Sigmoid colon (tissue), 4 donors: ENCODE measurements around the gene SSU72.

Experiments
- EP300 ChIP-seq, 4 donors: sonication (generic); formaldehyde crosslinking; IDR thresholded peaks; one replicate each; pipeline ENCODE4 v1.6.1; 2017; ENCODE audit warnings: antibody characterized with exemption in 4 of 4
- POLR2AphosphoS5 ChIP-seq, 4 donors: sonication (generic); formaldehyde crosslinking; IDR thresholded peaks; one replicate each; pipeline ENCODE4 v1.6.1; 2017; ENCODE audit warnings: antibody characterized with exemption in 4 of 4
- TF ChIP-seq, protein P1 (sequence below), 4 experiments: fragments of 450-650 bp in 3 of 4; fragments of 200-600 bp in 1 of 4; IDR thresholded peaks; one replicate each; pipeline ENCODE4 v1.5.1; 2016 to 2019; ENCODE audit warnings: antibody characterized with exemption in 4 of 4, mild to moderate bottlenecking in 3 of 4, moderate library complexity in 2 of 4

DNA sequence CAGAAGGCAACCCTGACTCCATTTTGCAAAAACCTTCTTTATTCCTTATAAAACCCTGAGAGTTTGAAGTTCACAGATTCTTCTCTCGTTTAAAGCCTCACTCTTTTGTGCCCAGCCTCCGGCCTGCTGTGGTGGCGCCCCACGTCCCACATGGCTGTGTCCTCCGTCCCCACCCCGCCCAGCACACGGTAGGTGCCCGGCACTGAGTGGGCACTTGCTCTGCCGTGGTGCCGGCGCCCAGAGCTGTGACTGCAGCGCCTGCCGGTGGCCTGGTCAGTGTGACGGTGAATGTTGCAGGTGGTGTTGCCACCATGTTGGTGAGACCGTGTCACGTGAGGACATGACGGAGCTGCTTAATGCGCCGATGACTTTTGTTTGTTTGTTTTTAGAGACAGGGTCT, 53.3 kb downstream of the SSU72 start:
- TF ChIP-seq, protein P1, sequence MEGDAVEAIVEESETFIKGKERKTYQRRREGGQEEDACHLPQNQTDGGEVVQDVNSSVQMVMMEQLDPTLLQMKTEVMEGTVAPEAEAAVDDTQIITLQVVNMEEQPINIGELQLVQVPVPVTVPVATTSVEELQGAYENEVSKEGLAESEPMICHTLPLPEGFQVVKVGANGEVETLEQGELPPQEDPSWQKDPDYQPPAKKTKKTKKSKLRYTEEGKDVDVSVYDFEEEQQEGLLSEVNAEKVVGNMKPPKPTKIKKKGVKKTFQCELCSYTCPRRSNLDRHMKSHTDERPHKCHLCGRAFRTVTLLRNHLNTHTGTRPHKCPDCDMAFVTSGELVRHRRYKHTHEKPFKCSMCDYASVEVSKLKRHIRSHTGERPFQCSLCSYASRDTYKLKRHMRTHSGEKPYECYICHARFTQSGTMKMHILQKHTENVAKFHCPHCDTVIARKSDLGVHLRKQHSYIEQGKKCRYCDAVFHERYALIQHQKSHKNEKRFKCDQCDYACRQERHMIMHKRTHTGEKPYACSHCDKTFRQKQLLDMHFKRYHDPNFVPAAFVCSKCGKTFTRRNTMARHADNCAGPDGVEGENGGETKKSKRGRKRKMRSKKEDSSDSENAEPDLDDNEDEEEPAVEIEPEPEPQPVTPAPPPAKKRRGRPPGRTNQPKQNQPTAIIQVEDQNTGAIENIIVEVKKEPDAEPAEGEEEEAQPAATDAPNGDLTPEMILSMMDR (IDR thresholded peaks at IDR 0.05), result no peak
- TF ChIP-seq POLR2AphosphoS5 (IDR thresholded peaks at IDR 0.05) (no peak), EP300 (IDR thresholded peaks at IDR 0.05) (no peak)
